NAMALWA (cell line): ENCODE results near the gene ARID3A.
"Not testable (repeated sequence)": the region's sequence is repeated elsewhere in the genome, so short reads cannot be mapped to it uniquely, and the experiment has no call there.

ENCODE experiments used
- DNase-seq: peaks from one replicate; pipeline ENCODE4 v3.0.0-alpha.2; 2015; ENCODE audit warnings: low spot score

Gene ARID3A

GRCh38 chr19:947707-948539 lies 22.1 kb downstream of the ARID3A start:
- peak; percentile 96 for DNase-seq

- DNase-seq, result peak; percentile 36
These were observed 23.1 kb downstream of the ARID3A start for GRCh38 chr19:948842-949496.

GRCh38 chr19:950352-951066 lies 24.7 kb downstream of the ARID3A start:
- DNase-seq, result no peak

- DNase-seq, result no peak
These were observed 26.3 kb downstream of the ARID3A start for GRCh38 chr19:952049-952679.

- DNase-seq, result peak; percentile 53
These were observed 27.0 kb downstream of the ARID3A start for GRCh38 chr19:952680-953444.

- no peak for DNase-seq
These were observed 27.8 kb downstream of the ARID3A start for GRCh38 chr19:953445-954271.

- no peak for DNase-seq
These were observed 28.4 kb downstream of the ARID3A start for GRCh38 chr19:954272-954671.

- DNase-seq, result no peak
These were observed 29.0 kb downstream of the ARID3A start for GRCh38 chr19:954672-955494.

GRCh38 chr19:955803-956765 lies 30.2 kb downstream of the ARID3A start:
- no peak for DNase-seq

GRCh38 chr19:956766-957440 lies 31.1 kb downstream of the ARID3A start:
- DNase-seq, result no peak

- not testable (repeated sequence) for DNase-seq
These were observed 31.7 kb downstream of the ARID3A start for GRCh38 chr19:957578-957977.

GRCh38 chr19:958967-959855 lies 33.4 kb downstream of the ARID3A start:
- DNase-seq, result no peak

- DNase-seq, result no peak
These were observed 34.2 kb downstream of the ARID3A start for GRCh38 chr19:960020-960419.

- DNase-seq, result no peak
These were observed 34.7 kb downstream of the ARID3A start for GRCh38 chr19:960601-960938.

- no peak for DNase-seq
These were observed 36.2 kb downstream of the ARID3A start for GRCh38 chr19:961866-962620.

- DNase-seq, result no peak
These were observed 37.0 kb downstream of the ARID3A start for GRCh38 chr19:962683-963400.
